GM12878 (cell line): ENCODE data around the gene TATDN2. TPM values are rescaled to one million over a fixed set of nuclear protein-coding genes. Genes with fewer than 3 reads are reported as not detected.

Experiments
- CREM ChIP-seq: IDR thresholded peaks from 2 replicates; pipeline ENCODE4 v1.6.1; 2014; ENCODE audit warnings: antibody characterized with exemption, low read depth
- HCFC1 ChIP-seq: fragments of 150-350 bp; IDR thresholded peaks from 2 replicates; pipeline ENCODE4 v1.6.1; 2014; ENCODE audit warnings: low read length
- HSF1 ChIP-seq: fragments of 150-350 bp; IDR thresholded peaks from 2 replicates; pipeline ENCODE4 v1.6.1; 2014; ENCODE audit warnings: mild to moderate bottlenecking, low read depth, low read length
- KLF5 ChIP-seq: fragments of 450-650 bp; IDR thresholded peaks from 2 replicates; pipeline ENCODE4 v1.6.1; 2014; ENCODE audit warnings: mild to moderate bottlenecking; ENCODE audit not compliant: partially characterized antibody
- MEF2B ChIP-seq: fragments of 450-650 bp; IDR thresholded peaks from 2 replicates; pipeline ENCODE4 v1.6.1; 2018; ENCODE audit warnings: mild to moderate bottlenecking, moderate library complexity; ENCODE audit not compliant: partially characterized antibody, poor library complexity, severe bottlenecking
- MTA3 ChIP-seq: IDR thresholded peaks from 2 replicates; pipeline ENCODE4 v1.6.1; 2012; ENCODE audit warnings: low read length, inconsistent platforms, borderline replicate concordance
- NFIC ChIP-seq: IDR thresholded peaks from 2 replicates; pipeline ENCODE4 v1.6.1; 2012; ENCODE audit warnings: low read depth, mild to moderate bottlenecking, inconsistent platforms, low read length, moderate library complexity
- PRDM15 ChIP-seq: fragments of 450-650 bp; formaldehyde crosslinking; IDR thresholded peaks from 2 replicates; pipeline ENCODE4 v1.4.0; 2020; ENCODE audit warnings: mild to moderate bottlenecking, moderate library complexity
- RB1 ChIP-seq: fragments of 450-650 bp; formaldehyde crosslinking; IDR thresholded peaks from 2 replicates; pipeline ENCODE4 v1.6.1; 2017; ENCODE audit warnings: mild to moderate bottlenecking, borderline replicate concordance
- RELA ChIP-seq: fragments of 450-650 bp; IDR thresholded peaks from 2 replicates; pipeline ENCODE4 v1.8.0; 2014; ENCODE audit warnings: borderline replicate concordance; ENCODE audit not compliant: partially characterized antibody
- YBX1 ChIP-seq: fragments of 450-650 bp; IDR thresholded peaks from 2 replicates; pipeline ENCODE4 v1.6.1; 2016; ENCODE audit warnings: antibody characterized with exemption
- ZBTB33 ChIP-seq: fragments of 450-650 bp; IDR thresholded peaks from 2 replicates; pipeline ENCODE4 v1.6.1; 2017; ENCODE audit warnings: mild to moderate bottlenecking
- ZZZ3 ChIP-seq: IDR thresholded peaks from 2 replicates; pipeline ENCODE4 v1.6.1; 2011; ENCODE audit warnings: low read depth; ENCODE audit not compliant: control insufficient read depth, insufficient read length
- polyA plus RNA-seq, 11 experiments: library from polyadenylated mRNA; depleted of rRNA in 4 of 11; unstranded in 6 of 11; stranded (reverse) in 5 of 11; fragments of >200 nt; fragmentation: Nextera tagmentation in 4 of 11; fragmentation: Illumina TruSeq in 1 of 11; extraction: Ambion mirVana in 4 of 11; extraction: Trizol in 1 of 11; gene quantifications; 1 replicate in 1 of 11; 2 replicates in 10 of 11; pipeline versions ENCODE4 v1.2.1 to v1.2.3, GENCODE V29; 2011 to 2016; ENCODE audit warnings: inconsistent platforms in 2 of 11, missing spikeins in 2 of 11, low read depth in 1 of 11
- total RNA-seq, 4 experiments: library from RNA; depleted of rRNA in 3 of 4; stranded (reverse); fragments of >200 nt in 3 of 4; fragmentation: Illumina TruSeq in 1 of 4; extraction: Trizol in 1 of 4; gene quantifications; 2 replicates each; pipeline versions ENCODE4 v1.2.1 to v1.2.3, GENCODE V29; 2013 to 2021

The TATDN2 gene
- total and polyA plus RNA-seq, 10 of the 15 experiments (the other 5 are each of a cell fraction or from before 2014, with no cell fraction given) = 4.2 to 36.5 (median 15.8) TPM

GRCh38 chr3:10260211-10260701 lies 12.0 kb downstream of the TATDN2 start (continued):
- TF ChIP-seq ZBTB33 (no peak), MTA3 (no peak), ZZZ3 (no peak), KLF5 (no peak), RELA (no peak), NFIC (no peak), YBX1 (no peak), HCFC1 (no peak), RB1 (no peak), MEF2B (no peak), CREM (no peak), HSF1 (no peak), PRDM15 (CRISPR knock-in tag) (no peak)
